PC-3 (cell line): ENCODE results near the gene C1QTNF6. TPM values are rescaled to one million over a fixed set of nuclear protein-coding genes. Genes with fewer than 3 reads are reported as not detected.

Source experiments
- ATAC-seq: fragments of 200-7000 bp; cut with Tn5 transposase; 2 replicates; pipeline ENCODE4 v1.9.1; 2020; ENCODE audit warnings: mild to moderate bottlenecking, moderate library complexity
- BruUV-seq: library from RNA; stranded (reverse); fragments of 400-500 nt; replicated peaks from 2 replicates; lab custom pipeline; 2021; lab: Mats Ljungman, UMichigan
- CTCF ChIA-PET: fragments of 300-600 bp; sonication (Branson Sonifier 250); formaldehyde crosslinking; loops from one replicate; lab custom pipeline; 2022; ENCODE audit warnings: antibody characterized with exemption; lab: Charles Lee
- POLR2A ChIA-PET: fragments of 300-600 bp; sonication (Branson Sonifier 250); formaldehyde crosslinking; loops from one replicate; lab custom pipeline; 2022; ENCODE audit warnings: antibody characterized with exemption; ENCODE audit not compliant: unreplicated experiment; lab: Charles Lee
- DNase-seq: peaks from one replicate; pipeline ENCODE4 v3.0.0-alpha.2; 2015
- H2AFZ ChIP-seq: fragments of 300-600 bp; sonication (generic); 2 replicates; pipeline ENCODE4 v1.6.0; 2016; ENCODE audit warnings: antibody characterized with exemption, low read length
- H3F3A ChIP-seq: fragments of 300-600 bp; sonication (generic); one replicate; pipeline ENCODE4 v1.6.0; 2017; ENCODE audit warnings: antibody characterized with exemption, low read length, control low read depth, mild to moderate bottlenecking; ENCODE audit not compliant: unreplicated experiment
- H3K27ac ChIP-seq: fragments of 300-600 bp; sonication (generic); 2 replicates; pipeline ENCODE4 v1.5.1; 2016; ENCODE audit warnings: mild to moderate bottlenecking, low read length
- H3K27me3 ChIP-seq: fragments of 300-600 bp; sonication (generic); 2 replicates; pipeline ENCODE4 v1.6.1; 2016; ENCODE audit warnings: low read length, mixed read lengths
- H3K36me3 ChIP-seq: fragments of 300-600 bp; sonication (generic); 2 replicates; pipeline ENCODE4 v1.6.1; 2016; ENCODE audit warnings: low read depth, mixed run types, low read length, mixed read lengths
- H3K4me1 ChIP-seq: fragments of 300-600 bp; sonication (generic); 2 replicates; pipeline ENCODE4 v1.5.1; 2016; ENCODE audit warnings: low read length; ENCODE audit not compliant: insufficient read depth
- H3K4me2 ChIP-seq: fragments of 300-600 bp; sonication (generic); 2 replicates; pipeline ENCODE4 v1.6.0; 2016; ENCODE audit warnings: low read length
- H3K4me3 ChIP-seq: fragments of 300-600 bp; sonication (generic); 2 replicates; pipeline ENCODE4 v1.5.1; 2016; ENCODE audit warnings: mild to moderate bottlenecking, low read length, mixed read lengths
- H3K79me2 ChIP-seq: fragments of 300-600 bp; sonication (generic); 2 replicates; pipeline ENCODE4 v1.6.1; 2017; ENCODE audit warnings: low read length, mixed read lengths
- H3K9ac ChIP-seq: fragments of 300-600 bp; sonication (generic); 2 replicates; pipeline ENCODE4 v1.6.0; 2016; ENCODE audit warnings: mild to moderate bottlenecking, low read length
- H3K9me2 ChIP-seq: fragments of 300-600 bp; sonication (generic); replicated peaks from 2 replicates; pipeline ENCODE4 v1.6.1; 2016; ENCODE audit warnings: mixed run types, low read length, mixed read lengths
- H3K9me3 ChIP-seq: fragments of 300-600 bp; sonication (generic); 2 replicates; pipeline ENCODE4 v1.6.1; 2016; ENCODE audit warnings: low read length, mixed read lengths
- H4K20me1 ChIP-seq: fragments of 300-600 bp; sonication (generic); 2 replicates; pipeline ENCODE4 v1.6.1; 2016; ENCODE audit warnings: low read length, mixed read lengths
- EZH2 ChIP-seq: fragments of 300-600 bp; sonication (generic); IDR thresholded peaks from one replicate; pipeline ENCODE4 v1.6.1; 2017; ENCODE audit warnings: antibody characterized with exemption, mild to moderate bottlenecking, low read length; ENCODE audit not compliant: unreplicated experiment
- EZH2phosphoT487 ChIP-seq: fragments of 300-600 bp; sonication (generic); IDR thresholded peaks from 2 replicates; pipeline ENCODE4 v1.6.1; 2018; ENCODE audit warnings: mild to moderate bottlenecking, antibody characterized with exemption, low read length, borderline replicate concordance
- intact Hi-C: fragments of 100-400 bp; cut with micrococcal nuclease; formaldehyde crosslinking; loops from 2 replicates; pipeline ENCODE4 v1.9.0; 2023
- total RNA-seq: library from RNA; depleted of rRNA; stranded (reverse); fragments of >200 nt; gene quantifications from 2 replicates; pipeline ENCODE4 v1.2.3, GENCODE V29; 2014
- TF ChIP-seq, protein P1 (sequence below): fragments of 300-600 bp; sonication (generic); conservative IDR thresholded peaks from 2 replicates; pipeline ENCODE4 v1.5.1; 2017; ENCODE audit warnings: antibody characterized with exemption, low read depth, mild to moderate bottlenecking, low read length

The C1QTNF6 gene
- total RNA-seq, 1 experiment from 2014 or later = 3.8 TPM

DNA sequence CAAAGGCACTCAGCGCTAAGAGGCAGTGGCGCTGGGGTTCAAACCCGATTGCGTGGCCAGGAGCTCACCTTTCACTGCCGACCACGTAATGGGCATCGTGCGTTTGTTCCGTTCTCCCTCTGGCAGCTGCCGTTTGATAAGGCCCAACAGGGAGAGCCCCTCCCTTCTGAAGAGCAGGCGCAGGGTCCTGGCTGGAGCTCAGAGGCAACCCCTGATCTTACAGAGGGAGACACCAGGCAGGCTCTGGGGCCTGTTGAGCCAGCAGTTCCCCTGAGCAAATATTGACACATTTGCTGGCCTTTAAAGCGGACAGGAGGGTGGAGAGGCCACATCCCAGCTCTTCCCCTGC, 11.7 kb upstream of the C1QTNF6 start:
- peak overlapping the region; percentile 99 for H2AFZ ChIP-seq
- peak overlapping the region; percentile 57 for H3K4me3 ChIP-seq
- DNase-seq (peak; percentile 30), ATAC-seq (peak; percentile 11)
- no peaks in the 10 kb centered on the region for H4K20me1 ChIP-seq
- no peaks in the 10 kb centered on the region for H3K79me2 ChIP-seq
- CTCF ChIA-PET = interaction anchor here (0.9 to 1.2 kb wide), 3 partner anchors 30 to 148 kb away, joined by 3 to 5 read pairs (median 4); partner anchors contain the start of gene KCTD17
- intact Hi-C loops = loop anchor here (1.0 to 10.0 kb wide), 3 partner anchors 33 to 213 kb away; no protein-coding TSS in a partner anchor
- H3K27ac ChIP-seq = peak overlapping the region; percentile 57
- no peaks in the 10 kb centered on the region for H3K36me3 ChIP-seq
- BruUV-seq = TSS peak; percentile 65
- peaks cover 40% of the 10 kb centered on the region for H3K4me1 ChIP-seq
- H3K9me3 ChIP-seq = no peaks in the 10 kb centered on the region
- H3K9me2 ChIP-seq = no peaks in the 10 kb centered on the region
- H3K9ac ChIP-seq = peak overlapping the region; percentile 95
- TF ChIP-seq EZH2phosphoT487 = no peak
- TF ChIP-seq, protein P1, sequence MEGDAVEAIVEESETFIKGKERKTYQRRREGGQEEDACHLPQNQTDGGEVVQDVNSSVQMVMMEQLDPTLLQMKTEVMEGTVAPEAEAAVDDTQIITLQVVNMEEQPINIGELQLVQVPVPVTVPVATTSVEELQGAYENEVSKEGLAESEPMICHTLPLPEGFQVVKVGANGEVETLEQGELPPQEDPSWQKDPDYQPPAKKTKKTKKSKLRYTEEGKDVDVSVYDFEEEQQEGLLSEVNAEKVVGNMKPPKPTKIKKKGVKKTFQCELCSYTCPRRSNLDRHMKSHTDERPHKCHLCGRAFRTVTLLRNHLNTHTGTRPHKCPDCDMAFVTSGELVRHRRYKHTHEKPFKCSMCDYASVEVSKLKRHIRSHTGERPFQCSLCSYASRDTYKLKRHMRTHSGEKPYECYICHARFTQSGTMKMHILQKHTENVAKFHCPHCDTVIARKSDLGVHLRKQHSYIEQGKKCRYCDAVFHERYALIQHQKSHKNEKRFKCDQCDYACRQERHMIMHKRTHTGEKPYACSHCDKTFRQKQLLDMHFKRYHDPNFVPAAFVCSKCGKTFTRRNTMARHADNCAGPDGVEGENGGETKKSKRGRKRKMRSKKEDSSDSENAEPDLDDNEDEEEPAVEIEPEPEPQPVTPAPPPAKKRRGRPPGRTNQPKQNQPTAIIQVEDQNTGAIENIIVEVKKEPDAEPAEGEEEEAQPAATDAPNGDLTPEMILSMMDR = 0 out of 2 replicates have a peak, but pooled peaks have one; percentile 3
- peak overlapping the region; percentile 94 for H3K4me2 ChIP-seq
- POLR2A ChIA-PET = interaction anchor here (0.6 kb wide), 1 partner anchor 30 kb away, joined by 4 read pairs; no protein-coding TSS in a partner anchor
- H3F3A ChIP-seq = no peaks in the 10 kb centered on the region
- H3K27me3 ChIP-seq = no peaks in the 10 kb centered on the region

DNA sequence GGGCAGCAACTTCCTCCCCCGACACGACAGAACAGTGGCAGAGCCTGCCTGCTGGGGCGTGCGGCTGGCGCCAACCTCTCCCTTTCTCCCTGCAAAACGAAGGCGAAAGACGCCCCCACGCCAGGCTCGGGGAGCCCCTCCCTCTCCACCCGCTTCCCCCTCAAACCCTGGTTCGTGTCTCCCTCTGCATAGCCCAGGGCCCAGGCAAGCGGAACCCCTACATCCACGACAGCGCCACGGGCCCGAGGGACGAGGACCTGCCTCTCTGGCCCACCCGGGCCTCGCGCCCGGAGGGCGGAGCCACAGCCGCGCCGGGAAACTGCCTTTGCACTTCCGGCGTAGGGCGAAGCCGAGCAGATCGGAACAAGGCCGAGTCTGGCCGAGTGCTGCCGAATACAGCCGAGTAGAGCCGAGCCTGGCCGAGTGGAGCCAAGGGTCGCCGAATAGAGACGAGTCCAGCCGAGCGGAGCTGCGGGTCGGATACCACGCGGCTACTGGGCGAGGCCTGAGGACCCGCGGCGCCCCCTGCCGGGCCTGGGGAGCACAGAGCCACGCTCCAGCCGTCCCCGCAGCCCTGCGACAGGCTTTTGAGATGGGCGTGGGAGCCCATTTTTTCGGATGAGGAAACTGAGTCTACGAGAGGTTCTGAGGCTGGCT, 11.2 kb upstream of the C1QTNF6 start:
- H3K9ac ChIP-seq = peak overlapping the region; percentile 95
- ATAC-seq (peak; percentile 89), DNase-seq (peak; percentile 97)
- H4K20me1 ChIP-seq = no peaks in the 10 kb centered on the region
- no peaks in the 10 kb centered on the region for H3K9me3 ChIP-seq
- H3K36me3 ChIP-seq = no peaks in the 10 kb centered on the region
- CTCF ChIA-PET = interaction anchor here (0.9 to 1.2 kb wide), 3 partner anchors 30 to 148 kb away, joined by 3 to 5 read pairs (median 4); partner anchors contain the start of gene KCTD17
- H3K27me3 ChIP-seq = no peaks in the 10 kb centered on the region
- H3K27ac ChIP-seq = peak overlapping the region; percentile 97
- H3K4me1 ChIP-seq = peaks cover 40% of the 10 kb centered on the region
- H2AFZ ChIP-seq = peak overlapping the region; percentile 99
- POLR2A ChIA-PET = interaction anchor here (0.6 kb wide), 1 partner anchor 31 kb away, joined by 4 read pairs; no protein-coding TSS in a partner anchor
- peak overlapping the region; percentile 94 for H3K4me2 ChIP-seq
- H3K9me2 ChIP-seq = no peaks in the 10 kb centered on the region
- H3K79me2 ChIP-seq = no peaks in the 10 kb centered on the region
- no TSS peak for BruUV-seq
- no peaks in the 10 kb centered on the region for H3F3A ChIP-seq
- TF ChIP-seq, protein P1 = peak; percentile 72
- TF ChIP-seq EZH2 = no peak
- peak overlapping the region; percentile 69 for H3K4me3 ChIP-seq
- intact Hi-C loops = loop anchor here (1.0 to 10.0 kb wide), 3 partner anchors 33 to 212 kb away; no protein-coding TSS in a partner anchor
